GM12874 (cell line): ENCODE results near the gene LAX1.

Source experiments
- CTCF ChIP-seq: IDR thresholded peaks from 2 replicates; pipeline ENCODE4 v1.5.1; 2011; ENCODE audit warnings: low read depth, mild to moderate bottlenecking, control low read depth, low read length, moderate library complexity; ENCODE audit not compliant: insufficient read depth

The LAX1 gene

GRCh38 chr1:203807196-203807595, 42.2 kb downstream of the LAX1 start:
- no peak for TF ChIP-seq CTCF

GRCh38 chr1:203813581-203814341, 48.8 kb downstream of the LAX1 start:
- TF ChIP-seq CTCF = no peak

GRCh38 chr1:203818399-203818798, 53.4 kb downstream of the LAX1 start:
- no peak for TF ChIP-seq CTCF

- no peak for TF ChIP-seq CTCF
These were observed 58.3 kb downstream of the LAX1 start for GRCh38 chr1:203823306-203823705.
